Esophagus squamous epithelium (tissue), 5 donors: ENCODE data around the gene WWOX. TPM values are rescaled to one million over a fixed set of nuclear protein-coding genes. Genes with fewer than 3 reads are reported as not detected.

Experiments
- DNase-seq: peaks from one replicate; lab custom pipeline; 2025; lab: John Stamatoyannopoulos, UW
- H3K27ac ChIP-seq, 4 donors: fragments of 200-600 bp; sonication (generic); one replicate each; pipeline ENCODE4 v1.5.1; 2016 to 2019; ENCODE audit warnings: mild to moderate bottlenecking in 1 of 4
- H3K27me3 ChIP-seq, 4 donors: fragments of 200-600 bp; sonication (generic); 1 replicate in 3 of 4; 2 replicates in 1 of 4; pipeline versions ENCODE4 v1.5.1 to v1.6.0; 2017 to 2021; ENCODE audit warnings: antibody characterized with exemption in 1 of 4
- H3K36me3 ChIP-seq, 3 donors: fragments of 200-600 bp; sonication (generic); one replicate each; pipeline ENCODE4 v1.5.1; 2016 to 2019
- H3K4me1 ChIP-seq, 3 donors: fragments of 200-600 bp; sonication (generic); one replicate each; pipeline ENCODE4 v1.5.1; 2017 to 2019
- H3K4me3 ChIP-seq, 4 donors: fragments of 200-600 bp; sonication (generic); 1 replicate in 3 of 4; 2 replicates in 1 of 4; pipeline ENCODE4 v1.5.1; 2016 to 2019; ENCODE audit warnings: mild to moderate bottlenecking in 2 of 4, moderate library complexity in 1 of 4
- H3K9me3 ChIP-seq, 3 donors: fragments of 200-600 bp; sonication (generic); one replicate each; pipeline ENCODE4 v1.5.1; 2016 to 2019
- CTCF ChIP-seq, 6 experiments: fragments of 450-650 bp in 4 of 6; fragments of 200-600 bp in 2 of 6; sonication (generic) in 2 of 6; IDR thresholded peaks; one replicate each; pipeline ENCODE4 v1.5.1; 2016 to 2019; ENCODE audit warnings: antibody characterized with exemption in 6 of 6, mild to moderate bottlenecking in 4 of 6, moderate library complexity in 4 of 6
- POLR2A ChIP-seq, 4 donors: fragments of 450-650 bp; IDR thresholded peaks; one replicate each; pipeline ENCODE4 v1.6.1; 2017; ENCODE audit warnings: antibody characterized with exemption in 4 of 4, mild to moderate bottlenecking in 4 of 4, moderate library complexity in 3 of 4
- WGBS, 2 donors: methylation state at CpG; one replicate each; pipeline ENCODE4 v1.1.5; 2018; 5-methylcytosine and 5-hydroxymethylcytosine counted together
- intact Hi-C: fragments of 100-400 bp; cut with DNase I; formaldehyde crosslinking; loops from one replicate; pipeline ENCODE4 v1.15.0; 2022
- total RNA-seq, 4 donors: library from RNA; depleted of rRNA; stranded (reverse); fragments of >200 nt; gene quantifications; one replicate each; pipeline ENCODE4 v1.1.0, GENCODE V29; 2016
- donor health status: DM: yes; HTN: yes; CAD: no.

The WWOX gene
- total RNA-seq, 4 donors from 2014 or later, result 20.9 to 31.1 (median 27.5) TPM

- 76 to 89% methylated on average over 13 of the region's 13 CpGs for WGBS, 2 donors
- H3K36me3 ChIP-seq, result no peaks in the 10 kb centered on the region
- intact Hi-C loops, result no loop called here
Measured at GRCh38 chr16:79150632-79151310, 1051.3 kb downstream of the WWOX start.

GRCh38 chr16:79154086-79154485, 1054.6 kb downstream of the WWOX start:
- Histone ChIP-seq H3K9me3 (no peaks in the 10 kb centered on the region), H3K4me3 (no peak overlapping the region), H3K4me1 (peaks cover 4 to 35% (median 5%) of the 10 kb centered on the region in 3 donors), H3K27me3 (no peaks in the 10 kb centered on the region), H3K27ac (no peak overlapping the region), H3K36me3 (no peaks in the 10 kb centered on the region)
- 63 to 70% methylated on average over 3 of the region's 3 CpGs for WGBS, 2 donors
- DNase-seq, result no peak
- TF ChIP-seq POLR2A (IDR thresholded peaks at IDR 0.05), result no peak
- intact Hi-C loops, result no loop called here

More at GRCh38 chr16:79150632-79151310, 1051.3 kb downstream of the WWOX start:
- H3K9me3 ChIP-seq, result no peaks in the 10 kb centered on the region
- H3K27me3 ChIP-seq, result no peaks in the 10 kb centered on the region
- no peak overlapping the region for H3K27ac ChIP-seq
- peaks cover 0 to 8% (median 0%) of the 10 kb centered on the region in 3 donors for H3K4me1 ChIP-seq
- no peak overlapping the region for H3K4me3 ChIP-seq
- DNase-seq, result no peak
- TF ChIP-seq CTCF (IDR thresholded peaks at IDR 0.05), result no peak
- no peak for TF ChIP-seq POLR2A (IDR thresholded peaks at IDR 0.05)

- H3K4me3 ChIP-seq, result no peak overlapping the region
- DNase-seq, result no peak
- intact Hi-C loops, result no loop called here
- 67 to 86% methylated on average over 3 of the region's 3 CpGs for WGBS, 2 donors
- TF ChIP-seq CTCF (IDR thresholded peaks at IDR 0.05) (no peak), POLR2A (IDR thresholded peaks at IDR 0.05) (no peak)
- H3K27me3 ChIP-seq, result no peaks in the 10 kb centered on the region
- no peak overlapping the region for H3K27ac ChIP-seq
- peaks cover 4 to 48% (median 9%) of the 10 kb centered on the region in 3 donors for H3K4me1 ChIP-seq
- H3K36me3 ChIP-seq, result no peaks in the 10 kb centered on the region
- H3K9me3 ChIP-seq, result no peaks in the 10 kb centered on the region
Measured at GRCh38 chr16:79155471-79155870, 1056.0 kb downstream of the WWOX start.

GRCh38 chr16:79155904-79156303, 1056.5 kb downstream of the WWOX start:
- H3K27me3 ChIP-seq, result no peaks in the 10 kb centered on the region
- 64 to 75% methylated on average over 3 to 4 of the region's 4 CpGs for WGBS, 2 donors

GRCh38 chr16:79156761-79157160, 1057.3 kb downstream of the WWOX start:
- Histone ChIP-seq H3K27ac (no peak overlapping the region), H3K36me3 (no peaks in the 10 kb centered on the region), H3K4me3 (no peak overlapping the region), H3K4me1 (peaks cover 4 to 48% (median 9%) of the 10 kb centered on the region in 3 donors), H3K27me3 (no peaks in the 10 kb centered on the region), H3K9me3 (no peaks in the 10 kb centered on the region)
- WGBS, 2 donors, result 71 to 92% methylated on average over 1 of the region's 1 CpG
- no peak for DNase-seq
- TF ChIP-seq CTCF (IDR thresholded peaks at IDR 0.05) (no peak), POLR2A (IDR thresholded peaks at IDR 0.05) (no peak)
- intact Hi-C loops, result no loop called here

More at GRCh38 chr16:79155904-79156303, 1056.5 kb downstream of the WWOX start:
- TF ChIP-seq POLR2A (IDR thresholded peaks at IDR 0.05) (no peak), CTCF (IDR thresholded peaks at IDR 0.05) (no peak)
- Histone ChIP-seq H3K27ac (no peak overlapping the region), H3K4me3 (no peak overlapping the region), H3K4me1 (peaks cover 4 to 48% (median 9%) of the 10 kb centered on the region in 3 donors), H3K9me3 (no peaks in the 10 kb centered on the region), H3K36me3 (no peaks in the 10 kb centered on the region)
- intact Hi-C loops, result no loop called here
- DNase-seq, result no peak
